HG03039 (cell line): ENCODE data around the gene ACD.
A peak's percentile ranks its signal among the peaks of the same experiment; 100 is the strongest.
"Not testable (repeated sequence)": the region's sequence is repeated elsewhere in the genome, so short reads cannot be mapped to it uniquely, and the experiment has no call there.

Experiments used
- ATAC-seq: cut with Tn5 transposase; IDR thresholded peaks from one replicate; pipeline ENCODE4 v1.9.1; 2021; ENCODE audit warnings: mild to moderate bottlenecking, moderate library complexity; ENCODE audit not compliant: unreplicated experiment

Gene ACD

DNA sequence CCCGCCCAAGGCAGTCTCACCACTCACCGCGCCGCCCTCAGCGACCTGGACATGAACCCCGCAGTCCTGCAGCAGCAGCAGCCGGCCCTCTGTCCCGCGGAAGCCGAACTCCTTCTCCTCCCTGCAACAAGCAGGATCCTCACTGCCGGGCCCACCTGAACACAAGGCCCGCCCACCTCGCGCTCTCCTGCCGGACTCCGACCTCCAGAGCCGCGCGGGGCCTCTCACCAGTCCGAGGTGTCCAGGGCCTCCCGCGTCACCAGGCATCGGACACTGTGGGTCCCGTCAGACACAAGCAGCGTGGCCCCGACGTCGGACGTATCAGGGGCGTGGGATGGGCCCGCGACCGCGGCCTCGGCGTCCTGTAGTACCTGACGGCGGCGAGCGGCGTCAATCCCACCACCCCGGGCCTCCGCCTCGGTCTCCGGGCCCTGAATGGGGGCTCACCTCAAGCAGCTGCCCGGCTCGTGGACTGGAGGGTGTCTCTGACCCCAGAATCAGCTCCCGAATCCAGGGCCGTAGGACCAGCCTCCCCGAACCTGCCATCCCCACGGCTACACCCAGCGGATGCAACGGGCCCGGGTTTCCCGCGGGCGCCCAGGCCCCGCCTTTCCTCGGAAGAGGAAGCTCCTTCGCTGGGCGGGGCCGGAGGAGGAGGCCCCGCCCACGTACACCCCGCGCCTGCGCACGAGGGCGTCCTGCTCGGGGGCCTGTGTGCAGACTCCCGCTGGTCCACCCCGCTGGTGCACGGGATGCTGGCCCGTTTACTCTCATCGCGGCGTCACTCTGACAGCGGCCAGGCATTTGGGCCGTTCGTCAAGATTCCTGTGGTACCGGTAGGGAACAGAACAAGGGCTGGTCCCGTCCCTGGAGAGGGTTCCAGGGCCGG, at the start of gene ACD:
TSS of gene ACD (minus strand) at position 586 of the 889 bp plus-strand sequence. CDS start at position 546, 40 bp downstream.
- ATAC-seq: peak; percentile 54

GRCh38 chr16:67709050-67709449, 49.0 kb upstream of the ACD start:
- no peak for ATAC-seq

- no peak for ATAC-seq
These were observed 48.3 kb upstream of the ACD start for GRCh38 chr16:67708368-67708771.

DNA sequence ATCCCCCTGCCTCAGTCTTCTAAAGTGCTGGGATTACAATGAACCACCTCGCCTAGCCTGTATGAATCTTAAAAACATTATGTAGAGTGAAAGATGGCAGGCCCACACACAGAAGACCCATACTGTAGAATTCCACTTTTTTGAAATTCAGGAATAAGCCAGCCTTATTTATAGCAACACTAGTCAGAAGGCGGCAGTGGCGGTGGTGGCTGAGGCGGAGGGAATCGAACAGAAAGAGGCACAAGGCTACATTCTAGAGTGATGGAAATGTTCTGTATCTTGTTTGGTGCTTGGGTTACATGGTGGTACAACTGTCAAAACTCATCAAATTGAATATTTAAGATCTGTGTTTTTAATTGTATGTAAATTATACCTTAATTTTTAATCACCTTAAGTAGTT, 47.7 kb upstream of the ACD start:
- ATAC-seq: no peak

DNA sequence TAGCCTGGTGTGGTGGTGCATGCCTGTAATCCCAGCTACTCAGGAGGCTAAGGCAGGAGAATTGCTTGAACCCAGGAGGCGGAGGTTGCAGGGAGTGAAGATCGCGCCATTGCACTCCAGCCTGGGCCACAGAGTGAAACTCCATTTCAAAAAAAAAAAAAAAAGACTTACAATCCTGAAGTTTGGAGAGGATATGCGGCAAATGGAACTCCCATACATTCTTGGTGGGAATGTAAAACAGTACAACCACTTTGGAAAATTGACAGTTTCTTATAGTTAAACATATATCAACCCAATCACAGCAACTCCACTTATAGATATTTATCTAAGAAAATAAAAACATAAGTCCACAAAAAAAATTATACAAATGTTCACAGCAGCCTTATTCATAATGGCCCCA, 47.1 kb upstream of the ACD start:
- no peak for ATAC-seq

GRCh38 chr16:67704110-67704509, 44.0 kb upstream of the ACD start:
- ATAC-seq: no peak

DNA sequence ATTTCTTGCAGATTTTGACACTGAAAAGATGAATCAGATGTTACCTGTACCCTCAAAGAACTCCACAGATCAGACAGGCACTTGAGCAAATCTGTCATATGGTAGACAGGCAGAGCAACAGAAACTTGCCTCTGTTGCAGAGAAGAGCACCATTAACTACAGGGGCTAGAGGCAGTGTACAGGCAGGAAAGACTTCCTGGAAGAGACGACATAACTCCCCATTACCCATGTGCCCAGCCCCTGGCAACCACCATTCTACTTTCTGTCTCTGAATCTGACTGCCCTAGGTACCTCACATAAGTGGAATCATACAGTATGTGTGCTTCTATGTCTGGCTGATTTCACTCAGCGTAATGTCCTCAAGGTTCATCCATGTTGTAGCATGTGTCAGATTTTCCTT, 43.6 kb upstream of the ACD start:
- ATAC-seq: no peak

GRCh38 chr16:67702130-67702529, 42.1 kb upstream of the ACD start:
- ATAC-seq: no peak

GRCh38 chr16:67701420-67701819, 41.4 kb upstream of the ACD start:
- no peak for ATAC-seq

- ATAC-seq: no peak
These were observed 39.2 kb upstream of the ACD start for GRCh38 chr16:67699265-67699664.

- no peak for ATAC-seq
These were observed 37.5 kb upstream of the ACD start for GRCh38 chr16:67697422-67698185.

DNA sequence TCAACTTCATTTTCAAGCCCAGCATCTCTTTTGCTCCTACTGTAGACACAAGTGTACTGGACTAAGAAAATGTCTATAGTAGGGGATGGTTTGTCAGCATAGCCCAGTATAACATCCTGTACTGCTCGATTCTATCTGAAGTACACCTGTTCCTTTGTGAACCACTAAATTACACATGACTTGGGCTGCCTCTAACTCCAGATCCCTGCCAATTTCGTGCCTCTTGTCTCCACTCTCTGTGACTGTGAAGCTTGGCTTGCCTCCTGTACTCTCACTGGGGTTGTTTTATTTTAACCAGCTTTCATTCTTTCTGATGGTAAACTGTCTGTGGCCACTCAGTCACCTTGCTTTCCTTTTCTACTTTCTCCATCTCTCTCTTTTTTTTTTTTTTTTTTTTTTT, 34.6 kb upstream of the ACD start:
- no peak for ATAC-seq

DNA sequence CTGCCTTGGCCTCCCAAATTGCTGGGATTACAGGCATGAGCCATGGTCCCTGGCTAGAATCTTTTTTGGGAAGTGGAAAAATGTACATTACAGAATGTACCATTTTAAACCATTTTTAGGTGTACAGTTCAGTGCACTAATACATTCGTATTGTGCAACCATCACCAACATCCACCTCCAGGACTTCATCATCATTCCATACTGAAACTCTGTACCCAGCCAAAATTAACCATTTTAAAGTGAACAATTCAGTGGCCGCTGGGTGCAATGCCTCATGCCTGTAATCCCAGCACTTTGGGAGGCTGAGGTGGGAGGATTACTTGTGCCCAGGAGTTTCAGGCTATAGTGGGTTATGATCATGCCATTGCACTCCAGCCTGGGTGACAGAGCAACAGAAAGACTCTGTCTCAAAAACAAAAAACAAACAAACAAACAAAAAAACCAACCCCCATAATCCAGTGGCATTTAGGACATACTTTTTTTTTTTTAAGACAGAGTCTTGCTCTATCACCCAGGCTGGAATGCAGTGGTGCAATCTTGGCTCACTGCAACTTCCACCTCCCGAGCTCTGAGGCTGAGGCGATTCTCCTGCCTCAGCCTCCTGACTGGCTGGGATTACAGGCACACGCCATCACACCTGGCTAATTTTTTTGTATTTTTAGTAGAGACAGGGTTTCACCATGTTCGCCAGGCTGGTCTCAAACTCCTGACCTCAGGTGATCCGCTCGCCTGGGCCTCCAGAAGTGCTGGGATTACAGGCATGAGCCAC, 33.6 kb upstream of the ACD start:
- ATAC-seq: not testable (repeated sequence)

GRCh38 chr16:67685388-67686112, 25.5 kb upstream of the ACD start:
- ATAC-seq: no peak

- ATAC-seq: no peak
These were observed 23.7 kb upstream of the ACD start for GRCh38 chr16:67683767-67684166.

DNA sequence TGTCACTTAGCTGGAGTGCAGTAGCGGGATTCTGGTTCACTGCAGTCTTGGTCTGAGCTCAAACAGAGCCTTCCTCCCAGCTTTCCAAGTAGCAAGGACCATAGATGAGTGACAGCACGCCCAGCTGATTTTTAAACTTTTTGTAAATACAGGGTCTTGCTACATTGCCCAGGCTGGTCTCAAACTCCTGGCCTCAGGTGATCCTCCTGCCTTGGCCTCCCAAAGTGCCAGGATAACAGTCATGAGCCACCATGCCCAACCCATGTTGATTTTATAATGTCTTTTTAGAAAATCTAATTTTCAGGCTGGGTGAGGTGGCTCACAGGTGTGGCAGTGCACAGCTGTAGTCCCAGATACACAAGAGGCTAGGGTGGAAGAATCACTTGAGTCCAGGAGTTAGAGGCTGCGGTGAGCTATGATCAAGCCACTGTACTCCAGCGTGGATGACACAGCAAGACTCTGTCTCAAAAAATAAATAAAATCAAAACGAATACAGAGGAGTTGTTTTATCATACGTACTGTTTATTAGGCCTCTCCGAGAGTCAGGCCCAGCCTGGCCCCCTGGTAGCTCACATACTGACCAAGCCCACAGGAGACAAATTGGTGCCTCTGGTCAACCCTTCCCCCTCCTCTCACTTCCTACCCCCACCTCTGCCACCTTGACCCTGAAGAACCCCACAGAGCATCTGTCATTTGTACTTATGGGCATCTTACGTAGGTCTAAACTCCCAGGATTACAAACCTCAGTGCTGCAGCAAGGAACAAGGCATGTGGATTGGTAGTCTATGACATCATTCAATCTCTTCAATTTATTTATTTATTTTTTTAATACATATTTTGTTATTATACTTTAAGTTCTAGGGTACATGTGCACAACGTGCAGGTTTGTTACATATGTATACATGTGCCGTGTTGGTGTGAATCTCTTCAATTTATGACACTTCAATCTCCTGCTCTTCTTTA, 20.2 kb upstream of the ACD start:
- ATAC-seq: no peak

DNA sequence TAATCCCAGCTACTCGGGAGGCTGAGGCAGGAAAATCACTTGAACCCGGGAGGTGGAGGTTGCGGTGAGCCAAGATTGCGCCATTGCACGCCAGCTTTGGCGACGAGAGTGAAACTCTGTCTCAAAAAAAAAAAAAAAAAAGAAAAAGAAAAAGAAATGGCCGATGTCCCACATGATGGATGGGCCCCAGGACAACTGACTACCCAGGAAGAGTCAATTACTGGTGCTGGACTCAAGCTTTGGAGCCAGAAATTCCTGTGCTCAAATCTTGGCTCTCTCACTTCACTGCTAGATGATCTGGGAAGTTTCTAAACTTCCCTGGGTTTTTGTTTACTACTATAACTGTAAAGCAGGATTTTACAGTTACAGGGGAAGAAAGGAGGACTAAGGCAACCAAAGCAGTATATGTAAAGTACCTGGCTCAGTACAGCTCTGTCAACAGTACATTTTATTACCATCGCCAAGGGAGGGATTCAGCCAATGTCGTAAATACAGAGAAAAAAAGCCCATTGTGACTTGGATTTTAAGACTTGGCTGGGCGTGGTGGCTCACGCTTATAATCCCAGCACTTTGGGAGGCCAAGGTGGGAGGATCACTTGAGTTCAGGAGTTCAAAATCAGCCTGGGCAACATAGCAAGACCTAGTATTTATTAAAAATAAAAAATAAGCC, 18.4 kb upstream of the ACD start:
- no peak for ATAC-seq

DNA sequence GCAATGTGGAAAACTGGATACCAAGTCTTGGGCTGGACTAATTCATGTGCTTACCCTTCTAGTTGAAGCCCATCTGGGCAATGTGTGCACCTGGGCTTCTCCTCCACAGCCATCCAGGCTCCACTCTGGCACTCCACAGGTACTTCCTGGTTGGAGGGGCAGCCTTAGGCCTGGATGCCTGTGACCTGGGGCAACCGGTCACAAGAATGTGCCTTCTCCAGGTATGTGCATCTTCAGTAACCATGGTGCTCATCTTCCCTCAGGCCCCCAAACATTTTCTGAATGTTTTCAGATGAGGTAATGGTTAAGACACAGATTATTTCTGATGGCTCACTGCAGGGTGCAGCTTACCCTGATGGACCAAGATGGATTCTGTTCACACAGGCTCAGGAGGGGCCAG, 17.7 kb upstream of the ACD start:
- no peak for ATAC-seq

DNA sequence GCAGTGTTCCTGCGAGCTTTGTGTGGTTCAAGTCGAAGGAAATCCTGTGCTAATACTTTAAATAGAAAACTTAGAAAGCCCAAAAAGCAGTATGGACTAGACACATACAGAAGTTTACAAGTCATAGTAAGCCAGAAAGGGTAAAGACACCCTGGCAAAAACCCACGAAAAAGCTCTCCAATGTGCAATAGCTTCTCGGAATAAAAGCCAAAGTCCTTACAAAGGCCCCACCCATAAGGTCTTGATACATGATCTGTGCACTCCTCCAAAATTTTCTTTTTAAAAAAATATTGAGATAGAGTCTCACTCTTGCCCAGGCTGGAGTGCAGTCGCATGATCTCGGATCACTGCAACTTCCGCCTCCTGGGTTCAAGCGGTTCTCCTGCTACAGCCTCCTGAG, 16.9 kb upstream of the ACD start:
- ATAC-seq: no peak
